Activated naive CD8-positive, alpha-beta T cell treated with anti-CD3 and anti-CD28 coated beads, Interleukin-2, amount 10 ng/mL, durations not matched to agents 7 days and 5 days (primary cell): ENCODE results near the gene PRICKLE2. TPM values are rescaled to one million over a fixed set of nuclear protein-coding genes. Genes with fewer than 3 reads are reported as not detected.

Experiments used
- ATAC-seq: fragments of 150-1000 bp; cut with Tn5 transposase; one replicate; pipeline ENCODE4 v1.10.0; 2021; ENCODE audit warnings: low read depth, moderate library complexity
- POLR2A ChIA-PET: fragments of 350-600 bp; sonication (Branson Sonifier 250); formaldehyde crosslinking; loops from one replicate; lab custom pipeline; 2021; ENCODE audit warnings: antibody characterized with exemption; lab: Charles Lee
- DNase-seq: peaks from one replicate; pipeline ENCODE4 v3.0.0; 2021
- H3K27ac Mint-ChIP-seq: one replicate; pipeline ENCODE4 v1.8.0; 2022; ENCODE audit warnings: mild to moderate bottlenecking, mixed read lengths
- H3K27me3 Mint-ChIP-seq: one replicate; pipeline ENCODE4 v1.8.0; 2022; ENCODE audit warnings: mild to moderate bottlenecking, moderate library complexity, mixed read lengths
- H3K36me3 Mint-ChIP-seq: one replicate; pipeline ENCODE4 v1.8.0; 2021; ENCODE audit warnings: mild to moderate bottlenecking, mixed read lengths
- H3K4me1 Mint-ChIP-seq: one replicate; pipeline ENCODE4 v1.8.0; 2021; ENCODE audit warnings: mixed read lengths
- H3K4me3 Mint-ChIP-seq: one replicate; pipeline ENCODE4 v1.8.0; 2022; ENCODE audit warnings: mild to moderate bottlenecking, moderate library complexity, mixed read lengths
- H3K9me3 Mint-ChIP-seq: one replicate; pipeline ENCODE4 v1.8.0; 2021; ENCODE audit warnings: mixed read lengths
- total RNA-seq, 2 experiments: library from RNA; stranded (reverse); gene quantifications; one replicate each; pipeline ENCODE4 v1.2.3, GENCODE V29; 2021

PRICKLE2 gene
- total RNA-seq, 2 experiments from 2014 or later, result not detected

GRCh38 chr3:64053117-64053516, 172.1 kb downstream of the PRICKLE2 start:
- Mint-ChIP-seq H3K9me3 (no peaks in the 10 kb centered on the region), H3K36me3 (no peaks in the 10 kb centered on the region), H3K4me1 (peaks cover 8% of the 10 kb centered on the region), H3K4me3 (no peak overlapping the region), H3K27ac (no peak overlapping the region), H3K27me3 (peaks cover 16% of the 10 kb centered on the region)
- ATAC-seq, result no peak
- DNase-seq, result no peak
- POLR2A ChIA-PET, result no interaction called here

DNA sequence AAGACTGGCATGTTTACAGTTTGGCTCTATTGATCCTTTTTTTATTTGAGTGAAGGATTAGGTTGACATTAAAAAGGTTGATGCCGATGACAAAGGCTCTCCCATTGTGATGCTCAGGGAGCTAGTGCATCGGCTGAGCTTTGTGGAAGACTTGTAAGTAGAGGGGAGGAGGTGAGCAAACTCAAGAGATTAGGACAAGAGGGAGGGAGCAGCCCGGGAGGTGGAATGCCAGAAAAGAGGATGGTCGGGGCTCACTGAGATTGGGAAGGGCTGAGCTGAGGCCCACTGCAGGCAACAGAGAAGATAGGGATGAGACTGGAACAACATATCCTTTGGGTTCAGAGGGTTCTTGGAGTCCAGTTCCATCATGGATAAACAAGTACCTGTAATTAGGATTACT, 175.4 kb downstream of the PRICKLE2 start:
- no peak overlapping the region for H3K4me3 Mint-ChIP-seq
- H3K4me1 Mint-ChIP-seq, result peaks cover 8% of the 10 kb centered on the region
- DNase-seq (no peak), ATAC-seq (no peak)
- H3K36me3 Mint-ChIP-seq, result no peaks in the 10 kb centered on the region
- POLR2A ChIA-PET, result no interaction called here
- H3K9me3 Mint-ChIP-seq, result peaks cover 3% of the 10 kb centered on the region
- peaks cover 16% of the 10 kb centered on the region for H3K27me3 Mint-ChIP-seq
- no peak overlapping the region for H3K27ac Mint-ChIP-seq

DNA sequence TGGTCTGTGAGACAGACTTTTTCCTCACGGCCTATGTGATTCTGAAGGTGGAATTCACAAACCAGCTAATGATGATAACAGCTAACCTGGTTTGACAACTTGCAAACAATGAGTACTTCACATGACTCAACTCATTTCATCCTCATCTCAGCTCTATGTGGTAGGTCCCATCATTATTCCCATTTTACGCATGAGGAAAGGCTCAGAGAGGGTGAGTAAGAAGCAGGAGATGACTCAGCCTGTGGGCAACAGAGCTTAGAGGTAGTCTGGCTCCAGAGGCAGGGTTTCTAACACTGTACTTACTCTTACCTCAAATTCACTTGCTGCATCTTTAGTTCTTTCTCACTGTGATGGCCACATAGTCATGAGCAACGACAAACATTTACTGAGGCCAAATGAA, 176.1 kb downstream of the PRICKLE2 start:
- ATAC-seq, result no peak
- Mint-ChIP-seq H3K27me3 (peaks cover 14% of the 10 kb centered on the region), H3K4me3 (no peak overlapping the region), H3K27ac (no peak overlapping the region), H3K9me3 (peaks cover 3% of the 10 kb centered on the region), H3K36me3 (no peaks in the 10 kb centered on the region), H3K4me1 (peaks cover 8% of the 10 kb centered on the region)
- DNase-seq, result no peak
- POLR2A ChIA-PET, result no interaction called here

DNA sequence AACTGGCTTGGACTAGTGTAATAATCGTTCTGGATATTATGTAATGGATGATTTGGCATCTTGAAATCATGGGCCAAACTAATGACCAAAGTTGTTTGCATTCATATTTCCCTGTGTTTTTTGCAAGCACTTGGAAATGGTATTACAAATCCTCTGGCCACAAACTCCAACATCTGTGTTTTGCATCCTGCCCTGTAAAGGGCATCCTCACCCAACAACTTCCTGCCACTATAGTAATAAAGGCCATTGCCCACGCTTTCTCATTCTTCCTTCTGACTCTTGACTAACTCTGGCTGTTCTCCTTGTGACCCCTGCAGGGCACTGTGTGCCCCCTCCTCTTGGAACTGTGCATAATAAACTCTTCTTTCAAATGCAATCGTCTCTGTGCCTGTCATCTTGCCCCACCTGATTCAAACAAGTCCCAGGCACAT, 176.6 kb downstream of the PRICKLE2 start:
- peaks cover 16% of the 10 kb centered on the region for H3K27me3 Mint-ChIP-seq
- POLR2A ChIA-PET, result no interaction called here
- H3K9me3 Mint-ChIP-seq, result peaks cover 3% of the 10 kb centered on the region
- peaks cover 8% of the 10 kb centered on the region for H3K4me1 Mint-ChIP-seq
- DNase-seq, result no peak
- no peak overlapping the region for H3K4me3 Mint-ChIP-seq
- H3K36me3 Mint-ChIP-seq, result no peaks in the 10 kb centered on the region
- ATAC-seq, result no peak
- H3K27ac Mint-ChIP-seq, result peak overlapping the region; percentile 36

- no peak for ATAC-seq
- POLR2A ChIA-PET, result no interaction called here
- H3K27ac Mint-ChIP-seq, result no peak overlapping the region
- peaks cover 8% of the 10 kb centered on the region for H3K4me1 Mint-ChIP-seq
- H3K9me3 Mint-ChIP-seq, result peaks cover 3% of the 10 kb centered on the region
- H3K36me3 Mint-ChIP-seq, result no peaks in the 10 kb centered on the region
- H3K4me3 Mint-ChIP-seq, result no peak overlapping the region
- peaks cover 22% of the 10 kb centered on the region for H3K27me3 Mint-ChIP-seq
- no peak for DNase-seq
These were observed 177.5 kb downstream of the PRICKLE2 start for GRCh38 chr3:64047787-64048186.

- no peak for ATAC-seq
- no peak for DNase-seq
- no peak overlapping the region for H3K4me3 Mint-ChIP-seq
- H3K27ac Mint-ChIP-seq, result no peak overlapping the region
- H3K36me3 Mint-ChIP-seq, result no peaks in the 10 kb centered on the region
- H3K9me3 Mint-ChIP-seq, result peaks cover 3% of the 10 kb centered on the region
- peaks cover 8% of the 10 kb centered on the region for H3K4me1 Mint-ChIP-seq
- H3K27me3 Mint-ChIP-seq, result peaks cover 23% of the 10 kb centered on the region
- POLR2A ChIA-PET, result no interaction called here
These were observed 178.2 kb downstream of the PRICKLE2 start for GRCh38 chr3:64046996-64047594.

GRCh38 chr3:64046592-64046991, 178.7 kb downstream of the PRICKLE2 start:
- ATAC-seq, result no peak
- Mint-ChIP-seq H3K4me1 (peaks cover 8% of the 10 kb centered on the region), H3K27ac (no peak overlapping the region), H3K36me3 (no peaks in the 10 kb centered on the region), H3K27me3 (peaks cover 28% of the 10 kb centered on the region), H3K4me3 (no peak overlapping the region), H3K9me3 (peaks cover 3% of the 10 kb centered on the region)
- POLR2A ChIA-PET, result no interaction called here
- no peak for DNase-seq

DNA sequence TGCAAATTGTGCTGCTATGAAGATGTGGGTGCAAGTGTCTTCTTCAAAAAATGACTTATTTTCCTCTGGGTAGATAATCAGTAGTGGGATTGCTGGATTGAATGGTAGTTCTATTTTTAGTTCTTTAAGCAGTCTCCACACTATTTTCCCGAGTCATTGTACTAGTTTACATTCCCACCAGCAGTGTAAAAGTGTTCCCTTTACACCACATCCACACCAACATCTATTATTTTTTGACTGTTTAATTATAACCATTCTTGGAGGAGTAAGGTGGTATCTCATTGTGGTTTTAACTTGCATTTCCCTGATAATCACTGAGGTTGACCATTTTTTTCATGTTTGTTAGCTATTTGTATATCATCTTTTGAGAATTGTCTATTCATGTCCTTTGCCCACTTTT, 182.3 kb downstream of the PRICKLE2 start:
- H3K27me3 Mint-ChIP-seq, result peaks cover 28% of the 10 kb centered on the region
- no peaks in the 10 kb centered on the region for H3K36me3 Mint-ChIP-seq
- no peak overlapping the region for H3K4me3 Mint-ChIP-seq
- H3K27ac Mint-ChIP-seq, result no peak overlapping the region
- H3K9me3 Mint-ChIP-seq, result peaks cover 3% of the 10 kb centered on the region
- POLR2A ChIA-PET, result no interaction called here
- DNase-seq (no peak), ATAC-seq (no peak)
- no peaks in the 10 kb centered on the region for H3K4me1 Mint-ChIP-seq

Other genes with a start within 250 kb of the PRICKLE2 start
- 10 to 100 TPM; 67.2 to 70.1 TPM for gene PSMD6, start 202.0 kb downstream of the PRICKLE2 start, total RNA-seq